ENCODE results near the gene RNF223.
"Not testable (repeated sequence)": the region's sequence is repeated elsewhere in the genome, so short reads cannot be mapped to it uniquely, and the experiment has no call there.

Gene RNF223

DNA sequence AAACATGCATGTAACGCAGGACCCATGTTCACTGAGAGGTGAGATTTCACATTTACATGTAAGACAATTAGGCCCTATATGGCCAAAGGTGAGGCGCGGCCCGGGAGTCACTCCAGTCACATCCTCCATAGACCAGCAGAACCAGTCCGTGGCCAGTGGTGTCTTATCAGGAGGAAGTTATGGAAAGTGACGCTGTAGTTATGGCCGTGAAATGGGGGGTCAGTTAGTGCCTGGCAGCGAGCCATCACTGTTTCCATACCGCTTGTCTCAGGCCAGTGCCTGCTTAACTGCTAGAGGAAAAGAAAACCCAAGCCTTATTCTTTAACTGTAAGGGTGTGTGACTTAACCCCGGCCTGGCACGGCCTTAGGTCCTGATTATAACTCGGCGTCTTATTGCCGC is 35.6 kb upstream of the RNF223 start:
- DNase-seq = no peak

DNA sequence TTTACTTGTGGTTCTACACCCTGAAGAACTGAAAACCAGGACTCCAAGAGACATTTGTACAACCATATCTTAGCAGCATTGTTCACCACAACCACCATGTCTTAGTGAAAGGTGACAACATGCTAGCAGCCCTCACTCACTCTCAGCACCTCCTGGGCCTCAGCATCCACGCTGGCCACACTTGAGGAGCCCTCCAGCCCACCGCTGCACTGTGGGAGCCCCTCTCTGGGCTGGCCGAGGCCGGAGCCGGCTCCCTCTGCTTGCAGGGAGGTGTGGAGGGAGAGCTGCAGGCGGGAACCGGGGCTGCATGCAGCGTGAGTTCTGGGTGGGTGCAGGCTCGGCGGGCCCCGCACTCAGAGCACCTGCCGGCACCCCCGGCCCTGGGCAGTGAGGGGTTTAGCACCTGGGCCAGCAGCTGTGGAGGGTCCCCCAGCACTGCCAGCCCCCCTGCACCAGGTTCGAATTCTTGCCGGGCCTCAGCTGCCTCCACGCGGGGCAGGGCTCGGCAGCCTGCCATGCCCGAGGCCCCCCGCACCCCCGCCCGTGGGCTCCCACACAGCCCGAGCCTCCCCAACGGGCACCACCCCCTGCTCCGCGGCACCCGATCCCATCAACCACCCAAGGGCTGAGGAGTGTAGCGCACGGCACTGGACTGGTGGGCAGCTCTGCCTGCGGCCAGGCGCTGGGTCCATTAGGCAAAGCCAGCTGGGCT is 32.6 kb upstream of the RNF223 start:
- no peak for DNase-seq

DNA sequence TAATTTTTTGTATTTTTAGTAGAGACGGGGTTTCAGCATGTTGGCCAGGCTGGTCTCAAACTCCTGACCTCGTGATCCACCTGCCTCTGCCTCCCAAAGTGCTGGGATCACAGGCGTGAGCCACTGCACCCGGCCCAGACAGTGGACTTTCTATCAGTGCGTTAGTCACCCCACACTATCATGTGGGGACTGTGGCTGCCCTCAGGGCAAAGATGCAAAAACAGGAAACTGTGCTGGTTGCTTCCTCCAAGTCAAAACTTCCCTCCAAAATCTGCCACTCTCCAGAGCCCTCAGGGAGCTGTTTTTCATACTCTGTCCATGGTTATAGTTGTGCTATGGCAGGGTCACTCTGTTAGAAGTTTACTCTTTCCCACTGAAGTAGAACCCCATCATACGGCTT is 30.0 kb upstream of the RNF223 start:
- DNase-seq = not testable (repeated sequence)

DNA sequence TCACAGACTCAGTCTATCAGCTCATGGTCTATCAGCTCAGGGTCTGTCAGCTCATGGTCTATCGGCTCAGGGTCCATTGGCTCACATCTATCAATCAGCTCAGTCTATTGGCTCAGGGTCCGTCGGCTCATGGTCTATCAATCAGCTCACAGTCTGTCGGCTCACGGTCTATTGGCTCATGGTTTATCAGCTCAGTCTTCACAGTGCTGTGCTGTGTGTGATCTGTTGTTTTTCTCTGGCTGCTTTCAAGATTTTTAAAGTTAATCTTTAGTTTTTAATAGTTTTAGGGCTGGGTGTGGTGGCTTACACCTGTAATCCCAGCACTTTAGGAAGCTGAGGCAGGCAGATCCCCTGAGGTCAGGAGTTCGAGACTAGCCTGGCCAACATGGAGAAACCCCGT is 27.4 kb upstream of the RNF223 start:
- no peak for DNase-seq

DNA sequence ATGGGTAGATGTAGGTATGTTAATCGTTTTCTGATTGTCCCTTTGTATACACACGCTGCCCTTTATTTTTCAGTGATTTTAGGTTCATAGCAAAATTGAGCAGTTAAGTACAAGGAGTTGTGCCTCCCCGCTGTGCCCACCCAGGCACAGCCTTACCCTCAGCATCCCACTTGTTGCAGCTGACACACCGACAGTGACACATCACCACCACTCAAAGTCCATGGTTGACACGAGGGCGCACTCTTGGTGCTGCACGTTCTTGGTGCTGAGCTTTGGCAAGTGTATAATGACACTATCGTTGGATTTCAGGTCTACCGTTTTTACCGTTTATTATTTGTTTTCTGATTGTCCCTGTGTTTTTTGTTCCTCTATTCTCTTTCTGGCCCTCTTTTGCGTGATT is 26.2 kb upstream of the RNF223 start:
- no peak for DNase-seq

DNA sequence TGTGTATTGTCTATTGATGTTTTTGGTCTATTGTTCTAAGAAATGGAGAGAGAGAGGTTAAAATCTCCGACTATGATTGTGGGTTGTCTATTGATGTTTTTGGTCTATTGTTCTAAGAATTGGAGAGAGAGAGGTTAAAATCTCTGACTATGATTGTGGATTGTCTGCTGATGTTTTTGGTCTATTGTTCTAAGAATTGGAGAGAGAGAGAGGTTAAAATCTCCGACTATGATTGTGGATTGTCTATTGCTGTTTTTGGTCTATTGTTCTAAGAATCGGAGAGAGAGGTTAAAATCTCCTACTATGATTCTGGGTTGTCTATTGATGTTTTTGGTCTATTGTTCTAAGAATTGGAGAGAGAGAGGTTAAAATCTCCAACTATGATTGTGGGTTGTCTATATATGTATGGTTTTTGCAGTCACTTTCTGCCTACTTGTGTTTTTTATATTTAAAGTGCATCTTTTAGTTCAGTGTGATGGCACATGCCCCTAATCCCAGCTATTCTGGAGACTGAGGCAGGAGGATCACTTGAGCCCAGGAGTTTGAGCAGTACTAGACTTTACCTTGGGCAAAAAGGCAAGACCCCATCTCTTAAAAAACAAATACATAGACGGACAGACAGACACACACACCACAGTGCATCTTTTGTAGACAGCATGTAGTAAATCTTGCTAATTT is 25.5 kb upstream of the RNF223 start:
- DNase-seq = no peak

DNA sequence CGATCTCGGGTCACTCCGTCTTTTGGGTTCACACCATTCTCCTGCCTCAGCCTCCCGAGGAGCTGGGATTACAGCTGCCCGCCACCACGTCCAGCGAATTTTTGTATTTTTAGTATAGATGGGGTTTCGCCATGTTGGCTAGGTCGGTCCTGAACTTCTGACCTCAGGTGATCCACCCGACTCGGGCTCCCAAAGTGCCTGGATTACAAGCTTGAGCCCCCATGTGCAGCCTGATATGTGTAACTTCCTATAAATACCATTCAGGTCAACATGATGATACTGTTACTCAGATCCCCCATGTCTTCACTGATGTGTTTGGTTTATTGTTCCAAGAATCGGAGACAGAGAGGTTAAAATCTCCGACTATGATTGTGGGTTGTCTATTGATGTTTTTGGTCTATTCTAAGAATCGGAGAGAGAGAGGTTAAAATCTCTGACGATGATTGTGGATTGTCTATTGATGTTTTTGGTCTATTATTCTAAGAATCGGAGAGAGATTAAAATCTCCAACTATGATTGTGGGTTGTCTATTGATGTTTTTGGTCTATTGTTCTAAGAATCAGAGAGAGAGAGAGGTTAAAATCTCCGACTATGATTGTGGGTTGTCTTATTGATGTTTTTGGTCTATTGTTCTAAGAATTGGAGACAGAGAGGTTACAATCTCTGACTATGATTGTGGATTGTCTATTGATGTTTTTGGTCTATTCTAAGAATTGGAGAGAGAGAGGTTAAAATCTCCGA is 24.7 kb upstream of the RNF223 start:
- DNase-seq = no peak

DNA sequence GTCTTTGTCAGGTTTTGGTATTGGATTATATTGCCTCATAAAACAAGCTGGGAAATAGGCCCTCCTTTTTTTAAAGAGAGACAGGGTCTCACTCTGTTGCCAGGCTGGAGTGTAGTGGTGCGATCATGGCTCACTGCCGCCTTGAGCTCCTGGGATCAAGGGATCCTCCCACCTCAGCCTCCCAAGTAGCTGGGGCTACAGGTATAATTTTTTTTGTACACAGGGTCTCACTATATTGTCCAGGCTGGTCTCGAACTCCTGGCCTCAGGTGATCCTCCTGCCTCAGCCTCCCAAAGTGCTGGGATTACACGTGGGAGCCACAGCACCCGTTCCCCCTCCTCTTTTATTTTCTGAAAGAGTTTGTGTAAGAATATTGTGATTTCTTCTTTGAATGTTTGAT is 22.0 kb upstream of the RNF223 start:
- DNase-seq = not testable (repeated sequence)

DNA sequence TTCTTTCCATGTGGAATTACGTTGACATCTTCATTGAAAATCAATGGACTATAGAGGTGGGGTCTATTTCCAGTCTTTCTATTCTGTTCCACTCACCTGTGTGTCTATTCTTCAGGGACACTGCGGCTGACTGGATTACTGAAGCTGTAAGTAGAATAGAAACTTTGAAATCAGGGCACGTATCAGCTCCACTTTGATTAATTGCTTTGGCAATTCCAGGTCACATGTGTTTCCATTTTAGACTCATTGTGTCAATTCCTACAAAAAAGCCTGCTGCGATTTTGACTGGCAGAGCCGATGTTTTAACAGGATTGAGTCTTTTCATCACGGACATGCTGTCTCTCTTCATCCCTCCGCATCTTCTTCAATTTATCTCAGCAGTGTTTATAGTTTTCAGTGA is 20.9 kb upstream of the RNF223 start:
- no peak for DNase-seq

DNA sequence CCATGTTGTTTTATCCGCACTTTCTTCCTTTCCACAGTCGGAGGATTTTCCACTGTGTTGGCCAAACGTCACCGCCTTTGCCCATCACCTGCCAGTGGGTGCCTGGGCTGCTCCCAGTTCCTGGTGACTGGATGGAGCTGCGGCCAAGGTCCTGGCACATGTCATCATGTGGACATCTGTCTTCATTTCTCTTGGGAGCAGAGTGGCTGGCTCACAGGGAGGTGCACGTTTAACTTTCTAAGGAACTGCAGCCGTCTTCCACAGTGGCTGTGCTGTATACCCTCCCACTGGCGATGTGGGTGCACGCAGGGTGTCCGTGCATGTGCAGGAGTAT is 19.5 kb upstream of the RNF223 start:
- DNase-seq = no peak

DNA sequence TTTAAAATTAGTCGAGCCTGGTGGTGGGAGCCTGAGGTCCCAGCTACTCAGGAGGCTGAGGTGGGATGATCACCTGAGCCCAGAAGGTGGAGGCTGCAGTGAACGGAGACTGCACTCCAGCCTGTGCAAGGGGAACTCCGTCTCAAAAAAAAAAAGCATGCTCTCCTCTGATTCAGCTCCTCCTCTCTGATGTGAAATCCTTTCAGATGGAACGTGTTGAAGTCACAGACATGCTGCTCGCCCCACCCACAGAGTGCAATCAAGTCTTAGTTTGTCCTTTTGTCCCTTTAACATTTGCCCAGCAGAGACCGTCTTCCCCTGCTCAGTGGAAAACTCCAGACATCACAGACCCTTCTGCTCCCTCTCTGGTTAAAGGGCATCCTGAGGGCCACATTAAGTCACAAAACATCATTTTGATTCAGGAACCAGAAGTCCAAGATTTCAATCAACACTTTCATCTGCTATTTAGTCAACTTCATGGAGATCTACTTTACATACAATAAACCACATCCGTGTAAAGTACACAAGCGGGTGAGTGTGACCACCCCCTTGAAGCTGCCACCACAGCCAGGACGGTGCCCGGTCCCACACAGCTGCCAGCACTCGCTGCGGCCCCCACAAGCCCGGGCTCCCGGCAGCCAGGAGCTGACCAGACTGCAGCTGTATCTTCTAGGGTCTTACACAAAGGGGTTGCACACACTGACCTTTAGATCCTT is 18.9 kb upstream of the RNF223 start:
- no peak for DNase-seq

DNA sequence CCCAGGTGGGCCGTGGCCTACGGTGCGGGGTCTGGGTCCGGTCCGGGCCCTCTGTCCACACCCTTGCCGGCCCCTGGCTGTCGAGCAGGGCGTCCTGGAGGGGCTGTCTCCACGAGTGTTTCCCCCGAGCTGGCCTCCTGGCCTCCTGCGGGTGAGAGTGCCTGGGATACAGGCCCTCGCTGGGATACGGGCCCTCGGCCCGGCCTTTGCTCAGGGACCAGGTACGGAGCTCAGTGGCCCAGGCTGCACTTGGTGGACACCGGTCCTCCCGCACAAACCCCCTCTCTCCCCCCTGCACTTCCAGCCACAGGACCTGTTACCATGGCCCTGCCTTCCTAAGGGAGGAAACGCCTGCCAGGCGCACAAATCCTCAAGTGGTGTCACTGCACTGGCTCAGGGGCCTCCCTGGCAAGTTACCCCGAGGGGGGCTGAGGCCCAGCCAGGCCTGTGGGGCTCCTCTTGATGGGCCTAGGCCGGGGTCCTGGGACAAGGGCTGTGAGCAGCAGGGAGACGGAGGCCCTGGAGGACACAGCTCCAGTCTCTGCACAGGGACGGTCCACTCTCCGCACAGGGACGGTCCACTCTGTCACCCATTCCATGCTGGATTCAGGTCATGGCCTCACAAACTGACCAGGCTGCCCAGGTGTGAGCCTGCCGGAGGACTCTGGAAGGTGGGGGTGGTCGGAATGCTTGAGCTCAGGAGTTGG is 18.2 kb upstream of the RNF223 start:
- no peak for DNase-seq

DNA sequence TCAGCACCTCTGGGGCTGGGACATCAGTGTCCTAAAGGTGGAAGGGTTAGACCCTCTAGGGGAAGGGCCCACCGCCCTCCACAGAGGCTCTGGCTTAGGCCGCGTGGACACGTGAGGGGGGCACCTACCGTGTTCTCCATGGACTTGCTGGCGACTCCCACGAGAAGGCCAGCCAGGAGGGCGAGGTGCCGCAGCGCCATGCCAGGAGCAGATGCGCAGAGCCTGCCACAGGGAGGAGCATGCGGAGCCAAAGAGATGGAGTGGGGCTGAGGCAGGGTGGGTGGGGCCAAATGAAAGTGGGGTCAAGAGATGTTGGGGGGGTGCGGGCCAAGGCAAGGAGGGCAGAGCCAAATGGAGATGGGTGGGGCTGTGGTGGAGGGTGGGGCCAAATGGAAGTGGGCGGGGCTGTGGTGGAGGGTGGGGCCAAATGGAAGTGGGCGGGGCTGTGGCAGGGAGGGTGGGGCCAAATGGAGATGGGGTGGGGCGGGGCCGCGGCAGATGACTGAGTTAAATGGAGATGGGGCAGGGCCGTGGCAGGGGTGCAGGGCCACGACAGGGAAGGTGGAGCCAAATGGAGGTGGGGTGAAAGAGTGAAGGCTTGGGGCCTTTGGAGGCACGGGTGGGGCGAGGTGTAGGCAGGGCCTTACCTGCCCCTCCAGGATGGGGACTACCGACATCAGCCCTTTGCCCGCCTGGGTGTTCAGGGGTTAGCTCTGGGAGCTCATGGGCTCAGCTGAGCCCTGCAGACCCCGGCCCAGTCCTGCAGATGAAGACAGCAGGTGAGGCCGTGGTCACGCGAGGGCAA is 17.4 kb upstream of the RNF223 start:
- DNase-seq = no peak

DNA sequence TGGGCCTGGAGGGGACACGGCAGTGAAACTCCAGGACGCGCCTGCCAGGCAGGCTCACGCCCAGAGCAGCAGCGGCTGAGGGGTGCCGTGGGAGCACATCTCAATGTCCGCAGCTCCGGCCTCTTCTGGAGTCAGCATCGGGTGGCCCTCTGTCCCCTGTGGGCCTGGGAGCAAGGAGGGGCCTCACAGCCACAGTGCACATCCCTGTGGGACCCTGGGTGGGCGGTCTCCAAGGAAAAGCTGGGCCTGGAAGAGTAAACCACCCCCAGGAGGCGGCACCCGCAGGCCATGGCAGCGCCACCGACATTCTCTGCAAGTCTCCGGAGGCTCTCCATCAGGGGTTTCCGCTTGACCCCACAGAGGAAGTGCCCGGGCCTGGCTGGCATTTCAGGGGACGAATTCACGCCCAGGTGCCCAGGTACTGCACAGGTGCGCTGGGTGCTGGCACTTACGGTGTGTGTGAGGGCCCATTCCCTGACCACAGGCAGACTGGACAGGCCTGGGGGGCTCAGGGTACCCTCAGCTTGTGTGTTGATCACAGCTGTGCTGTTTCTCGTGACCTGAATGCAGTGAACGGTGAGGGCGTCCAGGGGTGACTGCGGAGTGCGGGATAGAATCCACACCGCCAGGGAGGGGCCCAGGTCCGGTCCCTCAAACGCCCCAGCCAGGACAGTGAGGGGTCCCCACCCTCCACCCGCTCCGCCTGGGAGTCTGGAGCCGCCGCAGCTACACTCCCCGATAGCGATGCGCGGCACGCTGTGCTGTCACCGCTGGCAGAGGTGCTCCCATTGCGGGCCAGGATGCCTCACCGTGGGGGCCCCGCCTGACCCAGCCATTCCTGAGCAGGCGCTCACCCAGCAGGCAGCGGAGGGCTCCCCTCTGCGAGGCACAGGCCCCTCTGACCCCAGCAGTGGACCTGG is 16.6 kb upstream of the RNF223 start:
- no peak for DNase-seq

DNA sequence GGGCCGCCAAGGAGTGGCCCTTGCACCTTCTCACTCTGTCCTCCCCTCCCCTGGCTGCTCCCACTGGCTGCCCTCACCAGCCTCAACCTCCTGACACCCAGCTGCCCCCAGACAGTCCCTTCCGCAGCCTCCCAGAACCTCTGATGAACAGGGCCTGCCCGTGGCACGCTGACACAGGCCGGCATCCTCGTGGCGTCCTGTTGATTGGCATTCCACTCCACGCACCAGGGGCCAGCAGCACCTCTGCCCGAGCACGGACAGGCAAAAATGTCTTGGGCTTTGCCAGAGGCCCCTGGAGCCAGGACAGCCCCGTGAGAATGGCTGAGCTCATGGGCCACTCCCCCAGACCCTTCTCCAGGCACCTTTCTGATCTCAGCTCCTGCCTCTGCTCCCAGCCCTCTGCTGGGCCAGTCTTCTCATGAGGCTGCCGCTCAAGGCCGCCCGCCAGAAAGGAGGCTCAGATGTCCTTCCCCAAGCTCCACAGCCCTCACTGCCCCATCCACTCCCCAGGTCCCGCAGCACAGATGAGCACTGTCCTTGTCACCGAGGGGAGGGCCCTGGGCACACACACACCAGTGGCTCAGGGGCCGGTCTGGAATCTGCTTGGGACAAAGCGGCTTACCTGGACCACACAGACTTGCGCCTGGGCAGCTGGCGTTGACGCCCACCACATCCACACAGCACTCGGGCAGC is 15.8 kb upstream of the RNF223 start:
- DNase-seq = no peak

DNA sequence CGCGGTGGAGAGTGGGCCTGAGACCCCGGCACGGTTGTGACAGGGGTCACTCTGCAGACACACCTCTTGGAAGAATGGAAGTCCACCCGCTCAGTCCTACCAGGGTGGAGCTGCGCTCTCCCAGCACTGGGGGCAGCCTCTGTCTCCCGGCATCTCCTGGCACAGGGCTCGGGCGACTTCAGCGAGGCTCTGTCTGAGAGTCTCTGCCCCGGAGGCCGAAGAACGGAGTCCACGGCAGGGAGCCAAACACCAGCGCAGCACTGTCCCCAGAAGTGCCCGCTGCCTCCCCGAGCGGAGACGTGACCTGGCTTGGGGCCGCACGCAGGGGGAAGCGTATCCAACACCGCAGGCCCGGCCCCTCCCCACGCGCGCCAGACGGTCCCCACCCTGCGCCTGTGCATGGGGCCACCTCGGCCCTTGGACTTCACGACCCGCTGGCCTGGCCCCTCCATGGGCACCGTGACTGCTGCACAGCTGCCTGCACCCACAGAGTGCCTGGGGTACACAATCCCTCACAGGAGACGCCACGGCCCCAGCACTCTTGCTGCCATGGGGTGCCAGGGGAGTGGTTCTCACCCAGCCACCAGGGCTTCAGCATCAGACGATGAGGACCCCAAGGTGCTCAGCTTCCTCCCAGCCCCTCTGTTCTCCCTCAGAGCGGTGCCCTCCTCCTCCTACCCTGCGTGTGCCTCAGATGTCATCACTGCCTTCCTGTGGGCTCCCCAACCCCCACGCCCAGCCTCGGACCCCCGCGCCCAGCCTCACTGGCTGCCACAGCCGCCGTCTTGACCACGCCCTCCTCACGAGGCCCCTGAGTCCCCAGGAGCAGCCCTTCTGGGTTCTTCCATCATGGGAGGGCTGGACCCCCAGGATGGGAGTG is 14.9 kb upstream of the RNF223 start:
- DNase-seq = no peak

DNA sequence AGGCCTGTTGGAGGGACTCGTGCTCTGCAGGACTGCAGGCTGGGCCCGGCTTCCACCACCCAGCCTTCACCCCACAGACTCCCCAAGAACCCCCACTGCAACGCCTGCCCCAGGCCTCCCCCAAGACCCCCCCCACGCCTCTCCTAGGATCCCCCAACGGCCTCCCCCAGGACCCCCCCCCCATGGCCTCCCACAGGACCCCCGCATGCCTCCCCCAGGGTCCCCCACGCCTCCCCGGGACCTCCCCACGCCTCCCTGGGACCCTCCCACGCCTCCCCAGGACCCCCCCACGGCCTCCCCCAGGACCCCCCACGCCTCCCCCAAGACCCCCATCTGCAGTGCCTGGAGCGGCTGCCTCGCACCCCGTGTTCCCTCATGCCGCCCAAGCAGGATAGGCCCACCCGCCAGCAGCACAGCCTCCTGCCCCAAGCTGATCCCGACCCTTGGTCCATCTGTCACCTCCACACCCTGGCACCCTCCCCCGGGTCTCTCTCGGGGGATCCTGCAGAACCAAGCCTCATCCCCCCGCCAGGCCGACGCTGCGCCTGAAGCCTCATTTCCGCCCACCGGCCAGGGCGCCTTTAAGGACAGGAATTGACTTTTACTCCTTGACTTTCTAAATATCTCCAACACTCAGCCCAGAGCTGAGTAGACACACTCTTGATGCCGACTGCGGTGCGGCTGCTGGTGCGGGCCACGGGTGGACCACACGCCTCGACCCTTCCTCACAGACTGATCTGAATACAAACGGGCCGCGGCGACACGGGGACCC is 14.1 kb upstream of the RNF223 start:
- DNase-seq = no peak

DNA sequence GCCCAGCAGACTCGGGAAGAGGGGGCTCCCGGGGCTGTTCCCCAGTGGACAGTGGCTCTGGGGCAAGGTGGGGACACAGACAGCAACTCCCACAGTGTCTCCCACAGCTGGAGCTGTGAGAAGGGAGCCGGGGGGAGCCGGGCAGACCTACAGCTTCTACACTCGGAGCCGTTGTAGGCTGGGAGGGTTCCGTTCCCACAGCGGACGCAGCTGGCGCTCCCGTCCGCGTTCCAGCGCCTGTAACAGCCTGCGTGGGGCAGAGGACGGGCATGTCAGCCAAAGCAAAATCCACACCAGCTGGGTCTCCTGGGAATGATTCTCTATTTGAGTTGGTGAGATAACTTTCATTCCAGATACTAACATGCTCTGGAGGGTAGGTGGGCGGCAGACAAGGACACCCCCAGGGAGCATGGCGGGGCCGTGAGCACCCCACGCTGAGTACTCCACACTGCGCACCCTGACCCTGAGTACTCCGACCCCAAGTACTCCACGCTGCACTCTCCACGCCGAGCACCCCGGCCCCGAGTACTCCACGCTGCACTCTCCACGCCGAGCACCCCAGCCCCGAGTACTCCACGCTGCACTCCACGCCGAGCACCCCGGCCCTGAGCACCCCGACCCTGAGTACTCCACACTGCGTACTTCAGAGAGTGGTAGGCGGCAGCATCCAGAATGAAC is 13.4 kb upstream of the RNF223 start:
- DNase-seq = no peak

Data from fibroblast of skin of abdomen (primary cell).